Chondrocyte (in vitro differentiated cells): ENCODE measurements around the gene LIX1. TPM values are rescaled to one million over a fixed set of nuclear protein-coding genes. Genes with fewer than 3 reads are reported as not detected.

ENCODE experiments used
- DNase-seq: peaks from one replicate; pipeline ENCODE4 v3.0.0; 2021; ENCODE audit warnings: mixed read lengths, low spot score
- H3K27ac Mint-ChIP-seq: one replicate; pipeline ENCODE4 v1.8.0; 2021; ENCODE audit warnings: mild to moderate bottlenecking, moderate library complexity, mixed read lengths; ENCODE audit not compliant: unreplicated experiment
- H3K27me3 Mint-ChIP-seq: 2 replicates; pipeline ENCODE4 v1.8.0; 2021; ENCODE audit warnings: low read depth, mixed read lengths
- H3K36me3 Mint-ChIP-seq: 2 replicates; pipeline ENCODE4 v1.8.0; 2021; ENCODE audit warnings: low read depth, mixed read lengths
- H3K4me1 Mint-ChIP-seq: 2 replicates; pipeline ENCODE4 v1.8.0; 2021; ENCODE audit warnings: low read depth, mild to moderate bottlenecking, mixed read lengths
- H3K4me3 Mint-ChIP-seq: one replicate; pipeline ENCODE4 v1.8.0; 2021; ENCODE audit warnings: mild to moderate bottlenecking, moderate library complexity, mixed read lengths; ENCODE audit not compliant: unreplicated experiment
- H3K9me3 Mint-ChIP-seq: 2 replicates; pipeline ENCODE4 v1.8.0; 2021; ENCODE audit warnings: low read depth, mixed read lengths
- CTCF ChIP-seq: fragments of 200-600 bp; sonication (generic); IDR thresholded peaks from 2 replicates; pipeline ENCODE4 v1.5.0; 2021; ENCODE audit warnings: antibody characterized with exemption, mild to moderate bottlenecking, moderate library complexity
- total RNA-seq: library from RNA; stranded (reverse); gene quantifications from 3 replicates; pipeline ENCODE4 v1.2.1, GENCODE V29; 2021

LIX1 gene
- total RNA-seq, 1 donor from 2014 or later: 0.20 TPM

- peaks cover 24% of the 10 kb centered on the region for H3K36me3 Mint-ChIP-seq
- no peaks in the 10 kb centered on the region for H3K27me3 Mint-ChIP-seq
- TF ChIP-seq CTCF: no peak
- peak overlapping the region; percentile 66 for H3K27ac Mint-ChIP-seq
- H3K4me3 Mint-ChIP-seq: no peak overlapping the region
- peaks cover 6% of the 10 kb centered on the region for H3K4me1 Mint-ChIP-seq
- DNase-seq: no peak
- H3K9me3 Mint-ChIP-seq: no peaks in the 10 kb centered on the region
These were observed 23.3 kb upstream of the LIX1 start for GRCh38 chr5:97165726-97166125.

DNA sequence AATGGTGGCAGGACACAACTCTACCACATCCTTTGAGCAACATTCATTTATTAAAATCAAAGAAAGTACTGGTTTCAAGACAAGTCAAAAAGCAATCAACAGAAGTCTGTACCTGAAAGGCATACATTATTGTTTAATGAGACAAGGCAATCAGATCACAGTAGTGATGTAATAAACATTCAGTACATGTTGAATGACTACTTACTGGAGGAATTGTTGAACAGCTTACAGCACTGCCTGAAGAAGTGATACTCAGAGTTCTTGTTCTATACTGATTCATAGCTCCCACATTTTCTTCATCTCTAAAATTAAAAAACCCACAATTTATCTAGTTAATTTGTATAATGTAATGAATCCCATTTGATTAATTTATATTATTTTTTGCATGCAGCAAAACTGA, 22.4 kb upstream of the LIX1 start:
- H3K27me3 Mint-ChIP-seq: no peaks in the 10 kb centered on the region
- DNase-seq: no peak
- H3K4me1 Mint-ChIP-seq: peaks cover 6% of the 10 kb centered on the region
- no peaks in the 10 kb centered on the region for H3K9me3 Mint-ChIP-seq
- H3K27ac Mint-ChIP-seq: no peak overlapping the region
- peaks cover 24% of the 10 kb centered on the region for H3K36me3 Mint-ChIP-seq
- no peak overlapping the region for H3K4me3 Mint-ChIP-seq
- TF ChIP-seq CTCF: no peak

GRCh38 chr5:97163790-97164285, 21.4 kb upstream of the LIX1 start:
- TF ChIP-seq CTCF: no peak
- Mint-ChIP-seq H3K36me3 (peaks cover 26% of the 10 kb centered on the region), H3K4me3 (no peak overlapping the region), H3K27ac (no peak overlapping the region), H3K27me3 (no peaks in the 10 kb centered on the region), H3K4me1 (peaks cover 6% of the 10 kb centered on the region), H3K9me3 (peaks cover under 1% of the 10 kb centered on the region)
- no peak for DNase-seq

DNA sequence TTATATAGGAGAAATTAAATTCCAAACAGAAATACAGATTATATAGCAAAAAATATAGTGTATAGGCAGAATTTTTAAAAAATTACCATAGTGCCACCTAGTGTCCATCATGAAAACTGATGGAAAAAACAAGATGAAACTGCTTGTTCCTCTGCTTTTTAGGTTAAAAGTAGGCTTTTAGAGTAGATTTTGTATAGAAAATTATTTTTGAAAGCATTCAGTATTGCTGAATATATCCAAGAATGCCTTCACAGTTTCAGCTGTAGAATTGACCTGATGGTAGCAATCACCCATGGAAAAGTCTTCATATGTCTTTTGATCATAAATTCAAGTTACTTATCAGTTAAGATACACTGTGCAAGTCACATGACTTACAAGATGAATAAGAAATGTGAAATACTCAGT, 21.0 kb upstream of the LIX1 start:
- H3K4me1 Mint-ChIP-seq: peaks cover 6% of the 10 kb centered on the region
- no peak overlapping the region for H3K4me3 Mint-ChIP-seq
- H3K27me3 Mint-ChIP-seq: no peaks in the 10 kb centered on the region
- peak; percentile 92 for TF ChIP-seq CTCF
- no peak for DNase-seq
- no peak overlapping the region for H3K27ac Mint-ChIP-seq
- H3K9me3 Mint-ChIP-seq: peaks cover 6% of the 10 kb centered on the region
- peaks cover 25% of the 10 kb centered on the region for H3K36me3 Mint-ChIP-seq

- no peak overlapping the region for H3K27ac Mint-ChIP-seq
- TF ChIP-seq CTCF: peak; percentile 98
- H3K4me1 Mint-ChIP-seq: peaks cover 6% of the 10 kb centered on the region
- no peak overlapping the region for H3K4me3 Mint-ChIP-seq
- H3K36me3 Mint-ChIP-seq: peaks cover 32% of the 10 kb centered on the region
- peaks cover 19% of the 10 kb centered on the region for H3K9me3 Mint-ChIP-seq
- H3K27me3 Mint-ChIP-seq: no peaks in the 10 kb centered on the region
- DNase-seq: no peak
These were observed 19.6 kb upstream of the LIX1 start for GRCh38 chr5:97162045-97162444.
